GM18907 (cell line): ENCODE measurements around the gene USP49.

ENCODE experiments used
- ATAC-seq: cut with Tn5 transposase; IDR thresholded peaks from one replicate; pipeline ENCODE4 v1.9.1; 2021; ENCODE audit warnings: mild to moderate bottlenecking, moderate library complexity; ENCODE audit not compliant: unreplicated experiment

Gene USP49

GRCh38 chr6:41878246-41878645 lies 16.9 kb downstream of the USP49 start:
- no peak for ATAC-seq

GRCh38 chr6:41877051-41877680 lies 18.0 kb downstream of the USP49 start:
- ATAC-seq = no peak

GRCh38 chr6:41874741-41875140 lies 20.4 kb downstream of the USP49 start:
- no peak for ATAC-seq

GRCh38 chr6:41872147-41872546 lies 23.0 kb downstream of the USP49 start:
- ATAC-seq = no peak

- ATAC-seq = no peak
These were observed 23.5 kb downstream of the USP49 start for GRCh38 chr6:41871691-41872090.

- ATAC-seq = no peak
These were observed 35.8 kb downstream of the USP49 start for GRCh38 chr6:41859356-41859755.

GRCh38 chr6:41858703-41859102 lies 36.5 kb downstream of the USP49 start:
- ATAC-seq = no peak

- ATAC-seq = no peak
These were observed 44.3 kb downstream of the USP49 start for GRCh38 chr6:41850861-41851260.

- peak; percentile 58 for ATAC-seq
These were observed 48.4 kb downstream of the USP49 start for GRCh38 chr6:41846666-41847237.

GRCh38 chr6:41843178-41843577 lies 52.0 kb downstream of the USP49 start:
- ATAC-seq = no peak

GRCh38 chr6:41840326-41840725 lies 54.8 kb downstream of the USP49 start:
- ATAC-seq = no peak

GRCh38 chr6:41836660-41837052 lies 58.5 kb downstream of the USP49 start:
- no peak for ATAC-seq

- no peak for ATAC-seq
These were observed 59.0 kb downstream of the USP49 start for GRCh38 chr6:41836022-41836659.

GRCh38 chr6:41832263-41832662 lies 62.9 kb downstream of the USP49 start:
- no peak for ATAC-seq

- no peak for ATAC-seq
These were observed 68.7 kb downstream of the USP49 start for GRCh38 chr6:41826343-41827022.

- ATAC-seq = no peak
These were observed 70.3 kb downstream of the USP49 start for GRCh38 chr6:41824571-41825569.

- ATAC-seq = no peak
These were observed 72.0 kb downstream of the USP49 start for GRCh38 chr6:41823178-41823577.

- no peak for ATAC-seq
These were observed 73.2 kb downstream of the USP49 start for GRCh38 chr6:41822021-41822420.

- no peak for ATAC-seq
These were observed 73.9 kb downstream of the USP49 start for GRCh38 chr6:41821266-41821665.

GRCh38 chr6:41818271-41819054 lies 76.7 kb downstream of the USP49 start:
- no peak for ATAC-seq
